Lung (tissue), 13 donors: Measurements from ENCODE around the gene C12orf57. TPM values are rescaled to one million over a fixed set of nuclear protein-coding genes. Genes with fewer than 3 reads are reported as not detected.
A peak's percentile ranks its signal among the peaks of the same experiment; 100 is the strongest.

Experiments
- ATAC-seq: fragments of 200-7000 bp; cut with Tn5 transposase; one replicate; pipeline ENCODE4 v1.9.1; 2020; ENCODE audit warnings: moderate number of reproducible peaks; ENCODE audit not compliant: insufficient read depth, low FRiP score
- DNase-seq, 3 donors: peaks; one replicate each; pipeline ENCODE4 v3.0.0-alpha.2; 2013 to 2017
- H3K27ac ChIP-seq, 2 donors: one replicate each; pipeline ENCODE4 v1.5.1; 2013; ENCODE audit warnings: mild to moderate bottlenecking in 2 of 2, moderate library complexity in 2 of 2, control low read depth in 1 of 2, inconsistent platforms in 1 of 2, low read depth in 1 of 2, low read length in 1 of 2
- H3K27me3 ChIP-seq, 3 donors: one replicate each; pipeline ENCODE4 v1.5.1; 2013; ENCODE audit warnings: low read length in 2 of 3; ENCODE audit not compliant: control insufficient read depth in 3 of 3, insufficient read depth in 3 of 3
- H3K36me3 ChIP-seq, 4 donors: one replicate each; pipeline ENCODE4 v1.5.1; 2013; ENCODE audit warnings: low read length in 4 of 4, mild to moderate bottlenecking in 1 of 4, moderate library complexity in 1 of 4; ENCODE audit not compliant: control insufficient read depth in 4 of 4, insufficient read depth in 4 of 4
- H3K4me1 ChIP-seq, 5 donors: one replicate each; pipeline ENCODE4 v1.5.1; 2013; ENCODE audit warnings: low read length in 5 of 5, mild to moderate bottlenecking in 2 of 5, moderate library complexity in 1 of 5; ENCODE audit not compliant: control insufficient read depth in 5 of 5, insufficient read depth in 5 of 5
- H3K4me3 ChIP-seq: one replicate; pipeline ENCODE4 v1.5.1; 2013; ENCODE audit warnings: mild to moderate bottlenecking, control low read depth, moderate library complexity
- H3K9ac ChIP-seq, 2 donors: one replicate each; pipeline ENCODE4 v1.5.1; 2013; ENCODE audit warnings: low read length in 2 of 2, control low read depth in 1 of 2; ENCODE audit not compliant: insufficient read depth in 1 of 2
- H3K9me3 ChIP-seq, 4 donors: one replicate each; pipeline ENCODE4 v1.5.1; 2013; ENCODE audit warnings: low read length in 3 of 4, mild to moderate bottlenecking in 1 of 4, moderate library complexity in 1 of 4; ENCODE audit not compliant: control insufficient read depth in 4 of 4, insufficient read depth in 3 of 4
- CTCF ChIP-seq: IDR thresholded peaks from 2 replicates; pipeline ENCODE4 v1.5.1; 2012; ENCODE audit warnings: mild to moderate bottlenecking; ENCODE audit errors: control extremely low read depth, extremely low read depth
- WGBS, 2 donors: extraction: QIAGEN DNeasy Blood & Tissue Kit; methylation state at CpG; one replicate each; pipeline ENCODE4 v1.1.7; 2013; 5-methylcytosine and 5-hydroxymethylcytosine counted together
- polyA plus RNA-seq, 2 donors: library from polyadenylated mRNA; stranded (reverse); fragments of 200-250 nt; gene quantifications; one replicate each; pipeline ENCODE4 v1.2.1, GENCODE V29; 2013
- small RNA-seq: library from RNA; depleted of rRNA; stranded (forward); fragments of <200 nt; gene quantifications from one replicate; pipeline ENCODE3, GENCODE V24; 2014; ENCODE audit warnings: low replicate concordance
- total RNA-seq, 2 donors: library from RNA; depleted of rRNA in 1 of 2; stranded (reverse); fragments of >200 nt in 1 of 2; gene quantifications; one replicate each; pipeline ENCODE4 v1.2.1, GENCODE V29; 2014 to 2021
- donor health status: control.
- donor health status: control.
- donor health status: Bipolar disorder and iron deficiency.
- donor health status: healthy.
- donor health status: DM: yes; HTN: yes; CAD: no.

Gene C12orf57
- total and polyA plus RNA-seq, 4 donors = 92.9 to 437 (median 283) TPM

GRCh38 chr12:6987956-6988553, 44.2 kb downstream of the C12orf57 start:
- Histone ChIP-seq H3K4me3 (no peak overlapping the region), H3K27me3 (no peaks in the 10 kb centered on the region), H3K4me1 (peaks cover 0 to 3% (median 0%) of the 10 kb centered on the region in 5 donors), H3K36me3 (peaks cover 2 to 14% (median 7%) of the 10 kb centered on the region in 4 donors), H3K9me3 (no peaks in the 10 kb centered on the region), H3K9ac (peak overlapping the region; percentile 16 to 72), H3K27ac (peak overlapping the region in 1 of 2 donors; percentile 93)
- ATAC-seq (peak; percentile 84), DNase-seq (peak; percentile 65 to 84 (median 70))
- no peak for TF ChIP-seq CTCF
- 69 to 88% methylated on average over 11 of the region's 11 CpGs for WGBS, 2 donors

Small RNA genes within 50 kb of the gene (small RNA-seq; reads per million reads assigned to genes)
- gene MIR141 (284 reads per million, percentile 99 among the genes with 10 or more reads in this experiment), gene MIR200C (107 reads per million, percentile 98 among the genes with 10 or more reads in this experiment), gene RNU7-1 (not detected), gene SCARNA12 (0.37 reads per million, percentile 46 among the genes with 10 or more reads in this experiment)

Other genes with a start within 250 kb of the C12orf57 start
- 1 to 10 TPM in 1 of 2 donors, under 1 TPM in 1; 0.25 to 1.4 TPM for gene PIANP, start 243.2 kb upstream of the C12orf57 start, total RNA-seq
- gene PIANP, start 243.2 kb upstream of the C12orf57 start, polyA plus RNA-seq = under 1 TPM; 0.23 to 0.37 TPM
- 10 to 100 TPM; 40.1 to 74.7 TPM for gene COPS7A, start 220.0 kb upstream of the C12orf57 start, total RNA-seq
- gene COPS7A, start 220.0 kb upstream of the C12orf57 start, polyA plus RNA-seq = 10 to 100 TPM; 53.4 to 69.0 TPM
- 100 to 1,000 TPM in 1 of 2 donors, 10 to 100 TPM in 1; 95.9 to 160 TPM for gene MLF2, start 190.9 kb upstream of the C12orf57 start, total RNA-seq
- 100 to 1,000 TPM; 169 to 171 TPM for gene MLF2, start 190.9 kb upstream of the C12orf57 start, polyA plus RNA-seq
- 100 to 1,000 TPM in 1 of 2 donors, 10 to 100 TPM in 1; 65.6 to 301 TPM for gene PTMS, start 177.7 kb upstream of the C12orf57 start, total RNA-seq
- gene PTMS, start 177.7 kb upstream of the C12orf57 start, polyA plus RNA-seq = 100 to 1,000 TPM; 196 to 801 TPM
- 1 to 10 TPM in 1 of 2 donors, under 1 TPM in 1; 0.82 to 1.7 TPM for gene LAG3, start 171.5 kb upstream of the C12orf57 start, total RNA-seq
- 1 to 10 TPM; 1.2 to 1.7 TPM for gene LAG3, start 171.5 kb upstream of the C12orf57 start, polyA plus RNA-seq
- gene CD4, start 154.5 kb upstream of the C12orf57 start, total RNA-seq = 10 to 100 TPM; 60.6 to 83.7 TPM
- 10 to 100 TPM; 20.6 to 45.5 TPM for gene CD4, start 154.5 kb upstream of the C12orf57 start, polyA plus RNA-seq
- gene GPR162, start 122.2 kb upstream of the C12orf57 start, total RNA-seq = 10 to 100 TPM; 23.4 to 36.0 TPM
- gene GPR162, start 122.2 kb upstream of the C12orf57 start, polyA plus RNA-seq = 10 to 100 TPM; 22.8 to 24.6 TPM
- 10 to 100 TPM; 16.1 to 23.3 TPM for gene P3H3, start 115.6 kb upstream of the C12orf57 start, total RNA-seq
- 10 to 100 TPM in 1 of 2 donors, 1 to 10 TPM in 1; 9.3 to 12.2 TPM for gene P3H3, start 115.6 kb upstream of the C12orf57 start, polyA plus RNA-seq
- 1 to 10 TPM; 1.3 to 3.3 TPM for gene GNB3, start 103.1 kb upstream of the C12orf57 start, total RNA-seq
- gene GNB3, start 103.1 kb upstream of the C12orf57 start, polyA plus RNA-seq = 1 to 10 TPM; 1.2 to 2.0 TPM
- gene CDCA3, start 92.7 kb upstream of the C12orf57 start, total RNA-seq = 1 to 10 TPM; 1.3 to 3.5 TPM
- gene CDCA3, start 92.7 kb upstream of the C12orf57 start, polyA plus RNA-seq = 1 to 10 TPM; 2.2 to 4.1 TPM
- 10 to 100 TPM; 35.3 to 92.1 TPM for gene USP5, start 91.9 kb upstream of the C12orf57 start, total RNA-seq
- gene USP5, start 91.9 kb upstream of the C12orf57 start, polyA plus RNA-seq = 10 to 100 TPM; 24.8 to 38.1 TPM
- 100 to 1,000 TPM; 256 to 507 TPM for gene TPI1, start 76.5 kb upstream of the C12orf57 start, total RNA-seq
- 1,000 to 10,000 TPM in 1 of 2 donors, 100 to 1,000 TPM in 1; 362 to 1,097 TPM for gene TPI1, start 76.5 kb upstream of the C12orf57 start, polyA plus RNA-seq
- 10 to 100 TPM; 25.3 to 37.5 TPM for gene SPSB2, start 70.7 kb upstream of the C12orf57 start, total RNA-seq
- 10 to 100 TPM; 21.0 to 39.8 TPM for gene SPSB2, start 70.7 kb upstream of the C12orf57 start, polyA plus RNA-seq
- 10 to 100 TPM; 48.7 to 61.0 TPM for gene LRRC23, start 39.2 kb upstream of the C12orf57 start, total RNA-seq
- gene LRRC23, start 39.2 kb upstream of the C12orf57 start, polyA plus RNA-seq = 10 to 100 TPM; 29.6 to 35.5 TPM
- gene ENO2, start 29.4 kb upstream of the C12orf57 start, total RNA-seq = 10 to 100 TPM; 14.4 to 41.9 TPM
- gene ENO2, start 29.4 kb upstream of the C12orf57 start, polyA plus RNA-seq = 10 to 100 TPM; 26.8 to 34.8 TPM
- 100 to 1,000 TPM in 1 of 2 donors, 10 to 100 TPM in 1; 72.1 to 113 TPM for gene ATN1, start 16.1 kb upstream of the C12orf57 start, total RNA-seq
- 10 to 100 TPM; 63.5 to 87.5 TPM for gene ATN1, start 16.1 kb upstream of the C12orf57 start, polyA plus RNA-seq
- not detected for gene RNU7-1, start 206 bp upstream of the C12orf57 start, total RNA-seq
- not detected for gene RNU7-1, start 206 bp upstream of the C12orf57 start, polyA plus RNA-seq
- 100 to 1,000 TPM in 1 of 2 donors, 10 to 100 TPM in 1; 38.2 to 140 TPM for gene PTPN6, start 7.3 kb downstream of the C12orf57 start, total RNA-seq
- gene PTPN6, start 7.3 kb downstream of the C12orf57 start, polyA plus RNA-seq = 100 to 1,000 TPM; 201 to 222 TPM
- 100 to 1,000 TPM; 103 to 154 TPM for gene PHB2, start 26.6 kb downstream of the C12orf57 start, total RNA-seq
- gene PHB2, start 26.6 kb downstream of the C12orf57 start, polyA plus RNA-seq = 100 to 1,000 TPM; 129 to 149 TPM
- 10 to 100 TPM; 25.2 to 56.3 TPM for gene EMG1, start 26.9 kb downstream of the C12orf57 start, total RNA-seq
- 10 to 100 TPM; 38.6 to 42.0 TPM for gene EMG1, start 26.9 kb downstream of the C12orf57 start, polyA plus RNA-seq
- gene LPCAT3, start 74.5 kb downstream of the C12orf57 start, total RNA-seq = 10 to 100 TPM; 60.0 to 78.6 TPM
- 10 to 100 TPM; 45.4 to 52.4 TPM for gene LPCAT3, start 74.5 kb downstream of the C12orf57 start, polyA plus RNA-seq
- 100 to 1,000 TPM; 253 to 291 TPM for gene C1S, start 116.7 kb downstream of the C12orf57 start, total RNA-seq
- 100 to 1,000 TPM; 148 to 252 TPM for gene C1S, start 116.7 kb downstream of the C12orf57 start, polyA plus RNA-seq
- 100 to 1,000 TPM; 268 to 525 TPM for gene C1R, start 148.4 kb downstream of the C12orf57 start, total RNA-seq
- 100 to 1,000 TPM; 416 to 452 TPM for gene C1R, start 148.4 kb downstream of the C12orf57 start, polyA plus RNA-seq
- gene C1RL, start 165.2 kb downstream of the C12orf57 start, total RNA-seq = 100 to 1,000 TPM; 108 to 116 TPM
- 10 to 100 TPM; 60.5 to 65.4 TPM for gene C1RL, start 165.2 kb downstream of the C12orf57 start, polyA plus RNA-seq
- 1 to 10 TPM; 1.9 to 2.7 TPM for gene RBP5, start 184.9 kb downstream of the C12orf57 start, total RNA-seq
- gene RBP5, start 184.9 kb downstream of the C12orf57 start, polyA plus RNA-seq = 1 to 10 TPM; 2.0 to 3.3 TPM
- gene CLSTN3, start 186.3 kb downstream of the C12orf57 start, total RNA-seq = 10 to 100 TPM; 37.8 to 74.2 TPM
- 10 to 100 TPM; 30.8 to 36.3 TPM for gene CLSTN3, start 186.3 kb downstream of the C12orf57 start, polyA plus RNA-seq
- 10 to 100 TPM; 52.1 to 59.8 TPM for gene PEX5, start 245.7 kb downstream of the C12orf57 start, total RNA-seq
- 10 to 100 TPM; 19.8 to 34.8 TPM for gene PEX5, start 245.7 kb downstream of the C12orf57 start, polyA plus RNA-seq